ENCODE data around the gene ADGRA1. TPM values are rescaled to one million over a fixed set of nuclear protein-coding genes. Genes with fewer than 3 reads are reported as not detected.

Gene ADGRA1
- total and polyA plus RNA-seq, 7 donors = under 0.01 to 0.28 (median 0.08) TPM; not detected in 3

DNA sequence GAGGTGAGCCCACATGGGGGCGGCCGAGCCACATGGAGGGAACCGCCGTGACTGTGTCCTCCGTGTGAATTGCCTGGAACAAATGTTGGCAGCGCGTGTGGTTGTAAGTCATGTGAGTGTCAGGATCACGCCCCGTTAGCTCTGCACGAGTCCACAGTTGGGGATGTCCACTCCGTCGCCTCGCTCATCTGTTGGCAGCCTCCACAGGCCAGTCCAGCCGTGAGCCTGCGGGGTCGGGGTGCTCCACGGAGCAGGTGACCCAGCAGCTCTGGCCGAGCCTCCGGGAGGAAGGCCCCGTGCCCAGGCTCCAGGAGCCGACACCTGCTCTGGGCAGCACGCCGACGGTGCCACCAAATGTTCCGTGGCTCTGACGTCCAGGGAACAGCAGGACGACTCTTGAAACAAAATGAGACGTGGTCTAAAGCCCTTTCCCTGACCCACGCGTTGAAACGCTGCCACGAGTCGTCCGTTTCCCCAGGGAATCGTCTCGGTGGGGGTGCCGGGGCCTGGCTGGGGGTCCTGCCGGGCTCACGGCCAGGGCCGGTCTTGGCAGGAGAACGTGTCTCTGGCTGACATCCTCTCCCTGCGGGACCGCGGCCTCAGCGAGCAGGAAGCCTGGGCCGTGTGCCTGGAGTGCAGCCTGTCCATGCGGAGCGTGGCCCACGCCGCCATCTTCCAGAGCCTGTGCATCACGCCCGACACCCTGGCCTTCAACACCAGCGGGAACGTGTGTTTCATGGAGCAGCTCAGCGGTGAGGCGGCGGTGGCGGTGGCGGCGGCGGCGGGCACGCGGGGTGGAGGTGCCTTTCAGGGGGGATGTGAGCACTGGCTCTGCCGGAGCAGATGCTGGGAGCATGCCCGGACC lies 79.3 kb downstream of the ADGRA1 start:
- TF ChIP-seq EP300 (IDR thresholded peaks at IDR 0.05) (no peak), POLR2AphosphoS5 (IDR thresholded peaks at IDR 0.05) (no peak), CTCF (IDR thresholded peaks at IDR 0.05) (no peak), POLR2A (IDR thresholded peaks at IDR 0.05) (no peak)
- no peaks in the 10 kb centered on the region for H3K4me1 ChIP-seq
- DNase-seq = peak; percentile 53
- peaks cover 0 to 52% (median 33%) of the 10 kb centered on the region in 3 donors for H3K27me3 ChIP-seq
- 88 to 93% methylated on average over 66 of the region's 66 CpGs for WGBS, 2 donors
- H3K4me3 ChIP-seq = no peak overlapping the region
- H3K36me3 ChIP-seq = no peaks in the 10 kb centered on the region
- H3K27ac ChIP-seq = no peak overlapping the region
- intact Hi-C loops (cut with DNase I) = no loop called here
- no peaks in the 10 kb centered on the region for H3K9me3 ChIP-seq

- no peak overlapping the region for H3K4me3 ChIP-seq
- no peaks in the 10 kb centered on the region for H3K36me3 ChIP-seq
- TF ChIP-seq POLR2AphosphoS5 (IDR thresholded peaks at IDR 0.05) (no peak), EP300 (IDR thresholded peaks at IDR 0.05) (no peak), POLR2A (IDR thresholded peaks at IDR 0.05) (no peak), CTCF (IDR thresholded peaks at IDR 0.05) (no peak)
- peak; percentile 57 for DNase-seq
- intact Hi-C loops (cut with DNase I) = no loop called here
- H3K9me3 ChIP-seq = no peaks in the 10 kb centered on the region
- no peak overlapping the region for H3K27ac ChIP-seq
- peaks cover 0 to 43% (median 26%) of the 10 kb centered on the region in 3 donors for H3K27me3 ChIP-seq
- WGBS, 2 donors = 86 to 91% methylated on average over 37 of the region's 37 CpGs
- H3K4me1 ChIP-seq = no peaks in the 10 kb centered on the region
These were observed 80.2 kb downstream of the ADGRA1 start for GRCh38 chr10:133167693-133168616.

DNA sequence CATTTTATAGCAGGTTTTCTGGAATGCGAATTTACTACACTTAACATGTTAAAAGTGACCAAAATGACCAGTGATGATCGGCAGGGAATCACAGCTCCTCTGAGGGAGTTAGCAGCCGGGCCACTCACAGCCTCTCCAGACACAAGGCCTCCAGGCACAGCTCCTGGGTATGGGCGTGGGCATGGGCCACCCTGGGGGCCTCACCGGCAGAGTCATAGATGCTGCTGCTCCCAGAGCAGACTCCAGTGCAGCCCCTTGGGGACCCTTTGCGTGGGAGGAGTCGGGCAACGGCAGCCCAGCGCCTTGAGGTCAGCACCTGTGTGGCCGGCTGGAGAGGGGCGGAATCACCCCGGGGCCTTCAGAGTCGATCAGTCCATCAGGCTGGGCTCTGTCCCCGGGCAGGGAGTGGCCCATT lies 80.9 kb downstream of the ADGRA1 start:
- intact Hi-C loops (cut with DNase I) = no loop called here
- Histone ChIP-seq H3K27ac (no peak overlapping the region), H3K4me3 (no peak overlapping the region), H3K4me1 (no peaks in the 10 kb centered on the region), H3K9me3 (no peaks in the 10 kb centered on the region), H3K27me3 (peaks cover 0 to 37% (median 20%) of the 10 kb centered on the region in 3 donors), H3K36me3 (no peaks in the 10 kb centered on the region)
- DNase-seq = peak; percentile 57
- WGBS, 2 donors = 79 to 87% methylated on average over 14 of the region's 14 CpGs
- TF ChIP-seq POLR2AphosphoS5 (IDR thresholded peaks at IDR 0.05) = no peak
- TF ChIP-seq POLR2A (IDR thresholded peaks at IDR 0.05) = no peak
- no peak for TF ChIP-seq CTCF (IDR thresholded peaks at IDR 0.05)
- TF ChIP-seq EP300 (IDR thresholded peaks at IDR 0.05) = no peak

DNA sequence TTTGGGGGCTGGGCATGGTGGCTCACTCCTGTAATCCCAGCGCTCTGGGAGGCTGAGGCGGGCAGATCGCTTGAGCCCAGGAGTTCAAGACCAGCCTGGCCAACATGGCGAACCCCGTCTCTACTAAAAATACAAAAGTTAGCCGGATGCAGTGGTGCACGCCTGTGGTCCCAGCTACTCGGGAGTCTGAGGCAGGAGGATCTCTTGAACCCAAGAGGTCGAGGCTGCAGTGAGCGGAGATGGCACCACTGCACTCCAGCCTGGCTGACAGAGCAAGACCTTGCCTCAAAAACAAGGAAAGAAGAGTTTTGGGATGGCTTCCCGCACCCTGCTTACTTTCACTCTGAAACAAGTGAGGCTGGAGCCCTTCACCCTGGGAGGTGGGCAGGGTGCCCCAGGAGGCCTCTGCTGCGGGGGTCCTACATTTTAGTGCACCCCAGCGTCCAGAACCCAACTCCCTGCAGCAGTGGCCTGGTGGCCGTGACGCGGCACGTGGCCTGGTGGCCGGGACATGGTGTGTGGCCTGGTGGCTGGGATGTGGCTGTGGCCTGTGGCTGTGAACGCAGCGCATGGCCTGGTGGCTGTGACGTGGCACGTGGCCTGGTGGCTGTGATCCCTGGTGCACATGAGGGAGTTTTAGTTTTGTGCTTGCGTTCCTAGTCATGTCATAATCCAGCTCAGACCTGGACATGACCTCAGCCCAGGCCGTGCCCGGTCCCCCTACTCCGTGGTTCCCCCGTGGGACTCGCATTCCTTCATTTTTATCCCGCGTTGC lies 81.6 kb downstream of the ADGRA1 start:
- Histone ChIP-seq H3K4me1 (no peaks in the 10 kb centered on the region), H3K27me3 (peaks cover 0 to 29% (median 14%) of the 10 kb centered on the region in 3 donors), H3K9me3 (no peaks in the 10 kb centered on the region), H3K27ac (no peak overlapping the region), H3K36me3 (no peaks in the 10 kb centered on the region), H3K4me3 (no peak overlapping the region)
- 92 to 94% methylated on average over 30 of the region's 30 CpGs for WGBS, 2 donors
- peak; percentile 55 for DNase-seq
- intact Hi-C loops (cut with DNase I) = no loop called here
- TF ChIP-seq CTCF (IDR thresholded peaks at IDR 0.05) (no peak), EP300 (IDR thresholded peaks at IDR 0.05) (no peak), POLR2AphosphoS5 (IDR thresholded peaks at IDR 0.05) (no peak)

All from sigmoid colon (tissue), 7 donors.